ENCODE results near the gene ZC3HAV1. TPM values are rescaled to one million over a fixed set of nuclear protein-coding genes. Genes with fewer than 3 reads are reported as not detected.

ZC3HAV1 gene
- total and polyA plus RNA-seq, 8 donors: 3.6 to 18.5 (median 10.1) TPM

DNA sequence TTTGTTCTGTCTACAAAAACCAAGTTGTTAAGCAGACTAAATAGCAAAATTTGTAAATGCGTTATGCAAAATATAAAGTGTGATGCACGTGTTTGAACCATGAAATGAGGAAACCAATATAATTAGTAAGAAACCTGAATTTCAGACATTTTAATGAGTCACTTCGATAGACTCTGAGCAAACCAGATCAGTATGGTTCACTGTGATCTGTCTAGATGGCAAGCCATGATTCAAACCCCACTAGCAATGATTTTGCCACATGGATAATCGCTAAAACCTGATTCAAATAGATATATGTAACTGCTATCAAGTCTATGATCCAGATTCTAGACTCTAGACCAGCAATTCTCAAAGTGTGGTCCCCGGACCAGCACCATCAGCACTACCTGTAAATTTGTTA, 24.8 kb downstream of the ZC3HAV1 start:
- FAIRE-seq: no peak
- Histone ChIP-seq H3K4me1 (no peaks in the 10 kb centered on the region), H3K4me3 (no peak overlapping the region), H3K9me3 (no peaks in the 10 kb centered on the region), H3K27ac (no peak overlapping the region), H3K27me3 (no peaks in the 10 kb centered on the region), H3K36me3 (peaks cover 0 to 39% (median 4%) of the 10 kb centered on the region in 3 donors)
- DNase-seq: no peak
- TF ChIP-seq, protein P1, sequence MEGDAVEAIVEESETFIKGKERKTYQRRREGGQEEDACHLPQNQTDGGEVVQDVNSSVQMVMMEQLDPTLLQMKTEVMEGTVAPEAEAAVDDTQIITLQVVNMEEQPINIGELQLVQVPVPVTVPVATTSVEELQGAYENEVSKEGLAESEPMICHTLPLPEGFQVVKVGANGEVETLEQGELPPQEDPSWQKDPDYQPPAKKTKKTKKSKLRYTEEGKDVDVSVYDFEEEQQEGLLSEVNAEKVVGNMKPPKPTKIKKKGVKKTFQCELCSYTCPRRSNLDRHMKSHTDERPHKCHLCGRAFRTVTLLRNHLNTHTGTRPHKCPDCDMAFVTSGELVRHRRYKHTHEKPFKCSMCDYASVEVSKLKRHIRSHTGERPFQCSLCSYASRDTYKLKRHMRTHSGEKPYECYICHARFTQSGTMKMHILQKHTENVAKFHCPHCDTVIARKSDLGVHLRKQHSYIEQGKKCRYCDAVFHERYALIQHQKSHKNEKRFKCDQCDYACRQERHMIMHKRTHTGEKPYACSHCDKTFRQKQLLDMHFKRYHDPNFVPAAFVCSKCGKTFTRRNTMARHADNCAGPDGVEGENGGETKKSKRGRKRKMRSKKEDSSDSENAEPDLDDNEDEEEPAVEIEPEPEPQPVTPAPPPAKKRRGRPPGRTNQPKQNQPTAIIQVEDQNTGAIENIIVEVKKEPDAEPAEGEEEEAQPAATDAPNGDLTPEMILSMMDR (IDR thresholded peaks at IDR 0.05): no peak
- ATAC-seq: no peak
- 92 to 95% methylated on average over 5 of the region's 5 CpGs for WGBS, 2 donors
- intact Hi-C loops (cut with DNase I): no loop called here

DNA sequence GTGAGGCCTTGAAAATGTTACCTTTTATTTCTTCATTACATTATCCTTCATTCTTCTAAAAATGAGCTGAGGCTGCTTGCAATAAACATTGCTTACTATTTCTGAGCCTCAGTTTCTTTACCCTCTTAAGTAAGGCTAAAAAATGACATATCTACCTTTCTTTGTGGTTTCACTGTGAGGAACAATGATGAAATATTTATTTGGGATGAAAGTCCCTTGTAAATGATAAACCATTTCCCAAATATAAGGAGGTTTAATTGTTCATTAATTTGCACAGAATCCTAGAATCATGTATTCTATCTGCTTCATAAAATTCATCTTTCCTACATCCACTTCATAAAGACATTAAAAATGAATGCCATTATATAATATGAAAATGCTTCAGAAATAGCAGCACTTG, 27.9 kb downstream of the ZC3HAV1 start:
- Histone ChIP-seq H3K36me3 (peaks cover 0 to 42% (median 8%) of the 10 kb centered on the region in 3 donors), H3K27ac (no peak overlapping the region), H3K27me3 (no peaks in the 10 kb centered on the region), H3K4me1 (no peaks in the 10 kb centered on the region), H3K9me3 (no peaks in the 10 kb centered on the region), H3K4me3 (no peak overlapping the region)
- FAIRE-seq: no peak
- intact Hi-C loops (cut with DNase I): no loop called here
- DNase-seq: no peak
- no peak for ATAC-seq
- TF ChIP-seq, protein P1 (IDR thresholded peaks at IDR 0.05): no peak

DNA sequence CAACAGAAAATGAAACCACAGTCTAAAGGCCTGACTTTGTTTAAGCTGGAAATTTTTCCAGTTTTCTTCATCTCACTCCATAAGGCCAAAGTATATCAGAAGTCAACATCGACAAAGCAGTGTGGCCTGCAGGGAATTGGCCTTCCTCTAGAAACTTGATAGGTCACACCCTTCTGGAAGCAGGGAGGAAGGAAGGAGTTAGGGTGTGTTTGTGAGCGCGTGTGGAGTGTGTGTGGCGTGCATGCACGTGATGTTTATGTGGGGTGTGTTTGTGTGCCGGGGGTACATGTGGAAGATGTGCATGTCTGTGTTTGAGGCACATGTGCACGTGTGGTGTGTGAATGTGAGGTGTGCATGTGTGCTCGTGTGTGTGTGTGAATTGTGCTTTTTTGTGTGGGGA, 28.6 kb downstream of the ZC3HAV1 start:
- 83% methylated on average over 8 of the region's 8 CpGs for WGBS, 2 donors
- no peak for FAIRE-seq

DNA sequence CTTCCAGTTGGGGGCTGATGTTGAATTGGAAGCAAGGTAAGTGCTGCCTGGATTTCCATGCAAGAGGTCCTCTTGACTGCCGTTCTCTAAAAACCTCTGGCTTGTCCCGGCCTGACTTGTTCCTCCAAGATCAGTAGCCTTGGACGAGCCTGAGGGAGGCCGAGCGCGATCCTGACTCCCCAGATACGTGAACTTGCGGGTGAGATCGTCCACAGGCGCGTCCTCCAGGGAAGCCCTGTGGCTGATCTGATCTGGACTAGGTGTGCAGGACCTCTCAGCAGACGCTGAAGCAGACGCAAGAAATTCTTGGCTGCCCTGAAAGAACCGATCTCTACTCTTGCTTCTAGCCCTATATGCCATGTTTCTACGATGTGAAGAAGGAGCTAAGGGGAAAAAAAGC, 29.7 kb downstream of the ZC3HAV1 start:
- no peak for ATAC-seq
- Histone ChIP-seq H3K4me1 (no peaks in the 10 kb centered on the region), H3K27me3 (no peaks in the 10 kb centered on the region), H3K27ac (no peak overlapping the region), H3K4me3 (no peak overlapping the region), H3K9me3 (no peaks in the 10 kb centered on the region), H3K36me3 (peaks cover 0 to 36% (median 8%) of the 10 kb centered on the region in 3 donors)
- intact Hi-C loops (cut with DNase I): loop anchor here in 1 of 3 donors (10.0 kb wide), 1 partner anchor 195 kb away; no protein-coding TSS in a partner anchor
- WGBS, 2 donors: 95 to 96% methylated on average over 15 of the region's 15 CpGs
- no peak for FAIRE-seq
- TF ChIP-seq, protein P1 (IDR thresholded peaks at IDR 0.05): no peak
- no peak for DNase-seq

More for the DNA sequence above, 28.6 kb downstream of the ZC3HAV1 start:
- intact Hi-C loops (cut with DNase I): no loop called here
- DNase-seq (no peak), ATAC-seq (no peak)
- H3K9me3 ChIP-seq: no peaks in the 10 kb centered on the region
- H3K4me1 ChIP-seq: no peaks in the 10 kb centered on the region
- H3K4me3 ChIP-seq: no peak overlapping the region
- H3K27me3 ChIP-seq: no peaks in the 10 kb centered on the region
- TF ChIP-seq, protein P1 (IDR thresholded peaks at IDR 0.05): no peak
- H3K27ac ChIP-seq: no peak overlapping the region
- H3K36me3 ChIP-seq: peaks cover 0 to 42% (median 8%) of the 10 kb centered on the region in 3 donors

DNA sequence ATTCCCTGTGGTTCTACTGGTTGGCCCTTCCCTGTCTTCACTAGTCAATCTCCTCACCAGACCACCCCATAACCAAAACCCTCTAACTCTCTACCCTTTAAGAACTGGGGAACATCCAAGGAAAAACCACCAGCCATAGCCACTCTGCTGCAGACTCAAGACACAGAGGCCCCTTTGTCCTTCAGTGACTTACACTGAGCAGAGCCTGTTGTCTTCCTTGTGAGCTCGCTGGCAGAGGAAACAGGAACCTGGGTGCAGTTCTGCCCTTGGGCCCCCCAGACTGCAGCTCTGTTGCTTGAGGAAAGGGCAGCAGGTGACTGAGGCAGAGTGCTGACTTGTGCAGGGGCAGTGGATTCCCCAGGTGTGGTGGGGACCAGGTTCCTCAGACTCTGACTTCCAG, 30.6 kb downstream of the ZC3HAV1 start:
- no peak for DNase-seq
- Histone ChIP-seq H3K27me3 (no peaks in the 10 kb centered on the region), H3K36me3 (peaks cover 0 to 27% (median 8%) of the 10 kb centered on the region in 3 donors), H3K9me3 (no peaks in the 10 kb centered on the region), H3K4me3 (no peak overlapping the region), H3K27ac (no peak overlapping the region), H3K4me1 (no peaks in the 10 kb centered on the region)
- FAIRE-seq: no peak
- no peak for ATAC-seq
- TF ChIP-seq, protein P1 (IDR thresholded peaks at IDR 0.05): no peak
- WGBS, 2 donors: 85 to 93% methylated on average over 1 of the region's 1 CpG
- intact Hi-C loops (cut with DNase I): loop anchor here in 1 of 3 donors (10.0 kb wide), 1 partner anchor 194 kb away; no protein-coding TSS in a partner anchor
